GM18870 (cell line): ENCODE data around the gene ALDH1A1.
"Not testable (repeated sequence)": the region's sequence is repeated elsewhere in the genome, so short reads cannot be mapped to it uniquely, and the experiment has no call there.

Experiments used
- ATAC-seq: cut with Tn5 transposase; IDR thresholded peaks from one replicate; pipeline ENCODE4 v1.9.1; 2021; ENCODE audit warnings: moderate library complexity; ENCODE audit not compliant: unreplicated experiment

The ALDH1A1 gene

DNA sequence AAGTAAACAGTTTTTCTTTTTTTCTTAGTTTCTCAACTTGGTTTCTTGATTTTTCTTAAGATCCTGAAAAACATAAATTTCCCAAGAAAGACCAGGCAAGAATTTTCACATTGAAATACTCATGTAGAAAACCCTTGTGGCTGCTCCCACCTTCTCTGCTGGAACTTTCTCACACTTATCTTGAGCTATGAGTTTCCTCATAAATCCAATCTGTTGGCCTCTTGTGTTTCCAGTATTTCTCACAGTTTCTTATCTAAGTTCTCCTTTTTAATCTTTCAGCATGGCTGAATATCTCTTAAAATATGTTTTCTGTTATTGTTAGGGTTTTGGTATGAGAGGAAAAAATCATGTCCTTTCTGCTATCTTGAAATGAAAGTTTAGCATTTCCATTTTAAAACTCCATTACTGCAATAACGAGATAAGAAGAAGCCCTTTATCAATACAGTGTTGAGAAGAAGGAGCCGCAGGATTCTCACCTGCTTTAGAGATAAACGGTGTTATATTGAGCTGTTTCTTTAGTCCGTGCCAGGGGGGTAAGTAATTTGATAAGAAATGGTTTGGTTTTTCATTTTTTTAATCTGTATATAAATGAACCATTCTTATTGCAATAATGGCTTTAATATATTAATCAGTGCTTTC is 89.3 kb downstream of the ALDH1A1 start:
- no peak for ATAC-seq

DNA sequence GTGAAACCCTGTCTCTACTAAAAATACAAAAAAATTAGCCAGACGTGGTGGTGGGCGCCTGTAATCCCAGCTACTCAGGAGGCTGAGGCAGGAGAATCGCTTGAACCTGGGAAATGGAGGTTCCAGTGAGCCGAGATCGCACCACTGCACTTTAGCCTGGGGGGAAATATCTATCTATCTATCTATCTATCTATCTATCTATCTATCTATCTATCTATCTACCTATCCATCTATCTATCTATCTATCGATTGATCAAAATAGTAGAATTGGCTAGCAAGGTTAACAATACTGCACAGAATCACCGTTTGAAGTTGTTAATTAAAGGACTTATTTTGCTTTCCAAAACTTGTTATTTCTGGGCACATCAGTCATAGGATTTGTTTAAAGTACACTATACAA is 90.1 kb downstream of the ALDH1A1 start:
- ATAC-seq, result not testable (repeated sequence)

DNA sequence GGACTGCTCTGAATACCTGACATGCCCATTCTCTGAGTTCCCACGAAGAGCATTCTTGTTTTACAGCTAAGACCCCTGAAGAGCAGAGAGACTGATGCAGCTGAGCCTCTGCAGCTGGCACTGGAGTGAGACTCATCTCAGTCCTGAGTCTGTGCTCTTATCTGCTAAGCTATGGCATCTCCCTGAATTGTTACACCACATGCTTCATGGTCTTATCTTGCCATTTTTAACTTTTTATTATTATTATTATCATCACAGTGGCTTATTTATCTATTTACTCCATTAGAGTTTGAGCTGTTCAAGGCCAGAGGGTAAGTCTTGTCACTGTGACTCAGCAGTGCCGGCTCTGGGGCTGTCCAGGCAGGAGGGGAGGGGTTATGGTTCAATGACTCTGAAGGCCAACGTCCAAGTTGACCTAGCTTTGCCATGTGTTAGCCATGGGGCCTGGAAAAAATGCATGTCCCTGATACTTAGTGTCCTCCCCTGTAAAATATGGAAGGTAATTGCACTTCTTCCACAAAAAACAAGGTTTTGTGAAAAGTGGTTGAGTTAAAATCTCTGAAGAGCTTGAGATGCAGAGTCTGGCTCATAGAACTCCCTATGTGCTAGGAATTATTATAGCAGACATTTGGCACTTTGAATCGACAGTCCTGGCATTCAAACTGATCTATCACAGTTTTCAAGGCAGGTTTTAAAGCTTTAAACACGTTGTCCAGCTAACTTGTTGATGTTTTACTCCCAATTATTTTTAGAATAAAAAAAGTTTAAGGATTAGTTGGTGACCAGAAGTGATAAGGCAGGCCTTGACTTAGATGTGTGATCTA is 94.6 kb downstream of the ALDH1A1 start:
- no peak for ATAC-seq

DNA sequence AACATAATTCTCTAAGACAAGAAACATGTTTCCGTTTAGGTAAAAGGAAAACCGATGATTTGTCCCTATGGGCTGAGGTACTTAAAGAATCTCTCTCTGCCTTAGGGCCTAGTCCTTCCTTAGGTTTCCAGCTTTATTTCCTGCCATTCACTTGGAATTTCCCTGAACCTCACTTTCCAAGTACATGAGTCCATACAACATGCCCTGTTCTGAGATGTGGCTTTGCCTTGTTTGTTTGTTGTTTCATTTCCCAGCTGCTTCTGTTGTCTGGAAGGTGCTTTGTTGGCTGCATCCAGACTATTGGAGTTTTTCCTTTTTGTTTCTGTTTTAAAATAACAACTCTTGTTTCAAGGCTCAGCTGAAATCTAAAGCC is 95.2 kb downstream of the ALDH1A1 start:
- no peak for ATAC-seq

DNA sequence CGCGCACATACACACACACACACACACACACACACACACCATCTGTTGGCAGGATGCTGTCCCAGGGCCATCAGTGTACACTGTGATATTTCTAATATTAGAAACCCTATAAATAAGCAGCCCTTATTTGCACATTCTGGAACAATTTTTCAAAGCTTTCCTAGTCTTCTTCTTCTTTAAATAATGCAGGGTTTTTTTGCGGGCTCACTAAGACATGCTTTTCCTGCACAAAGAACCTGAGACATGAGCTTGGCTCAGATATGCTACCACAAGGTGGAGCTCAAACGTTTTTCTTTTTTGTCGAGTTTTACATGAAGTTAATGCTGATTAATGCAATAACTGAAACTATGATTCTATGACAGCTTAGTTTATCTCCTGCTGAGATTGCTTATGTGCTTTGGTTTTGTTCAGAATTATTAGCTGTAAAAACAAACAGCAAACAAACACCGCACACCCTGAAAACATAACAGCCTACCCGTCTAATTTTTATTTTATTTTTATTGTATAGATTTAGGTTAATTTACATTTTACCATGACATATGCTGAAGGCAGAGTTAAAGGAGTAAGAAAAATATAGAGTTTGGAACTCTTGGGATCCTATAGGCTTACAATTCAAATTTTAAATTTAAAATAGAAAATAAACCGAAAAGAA is 95.8 kb downstream of the ALDH1A1 start:
- peak; percentile 73 for ATAC-seq

DNA sequence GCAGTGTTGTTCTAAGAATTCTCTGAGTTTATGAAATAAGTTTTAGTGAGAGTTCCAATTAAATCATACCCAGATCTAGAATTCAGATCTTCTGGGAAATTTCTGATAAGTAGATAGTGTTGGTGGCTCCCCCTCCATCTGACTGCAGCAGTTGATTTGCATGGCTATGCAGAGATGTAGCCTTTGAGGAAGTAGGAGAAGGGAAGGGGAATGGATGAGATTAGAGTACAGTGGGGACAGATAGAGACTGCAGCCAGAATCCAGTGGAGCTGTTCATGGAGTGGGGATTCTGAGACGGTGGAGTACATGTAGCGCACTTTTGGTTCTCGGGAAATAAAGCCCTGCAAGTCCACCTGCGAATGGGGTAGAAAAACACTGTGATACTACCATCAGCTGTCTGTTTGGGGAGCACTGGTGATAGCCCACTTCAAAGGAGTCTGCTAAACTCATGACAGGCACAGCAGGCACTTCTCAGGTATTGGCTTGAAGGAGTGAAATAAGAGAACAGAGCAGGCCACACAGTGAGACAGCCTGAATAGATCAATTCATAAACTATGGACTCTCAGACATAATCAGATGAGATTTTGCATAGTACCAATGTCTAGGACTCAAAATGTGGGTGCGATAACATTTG is 96.8 kb downstream of the ALDH1A1 start:
- ATAC-seq, result no peak

DNA sequence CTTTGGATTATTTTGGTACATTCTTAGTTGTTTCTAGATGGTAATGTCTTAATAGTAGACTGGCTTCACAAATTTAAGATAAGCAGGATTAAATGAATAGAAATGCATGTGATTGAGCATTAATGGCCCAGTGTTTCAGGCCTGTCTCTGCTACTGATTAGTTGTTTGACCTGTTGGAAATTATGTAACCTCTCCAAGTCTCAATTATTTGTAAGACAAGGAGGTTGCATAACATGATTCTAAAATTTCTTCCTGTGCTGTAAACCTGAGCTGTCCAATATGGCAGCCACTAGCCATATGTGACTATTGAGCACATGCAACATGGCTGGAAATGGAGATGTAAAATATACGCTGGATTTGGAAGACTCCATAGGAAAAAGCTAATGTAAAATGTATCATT is 97.5 kb downstream of the ALDH1A1 start:
- ATAC-seq, result no peak
